ENCODE results near the gene FITM1.

The FITM1 gene

DNA sequence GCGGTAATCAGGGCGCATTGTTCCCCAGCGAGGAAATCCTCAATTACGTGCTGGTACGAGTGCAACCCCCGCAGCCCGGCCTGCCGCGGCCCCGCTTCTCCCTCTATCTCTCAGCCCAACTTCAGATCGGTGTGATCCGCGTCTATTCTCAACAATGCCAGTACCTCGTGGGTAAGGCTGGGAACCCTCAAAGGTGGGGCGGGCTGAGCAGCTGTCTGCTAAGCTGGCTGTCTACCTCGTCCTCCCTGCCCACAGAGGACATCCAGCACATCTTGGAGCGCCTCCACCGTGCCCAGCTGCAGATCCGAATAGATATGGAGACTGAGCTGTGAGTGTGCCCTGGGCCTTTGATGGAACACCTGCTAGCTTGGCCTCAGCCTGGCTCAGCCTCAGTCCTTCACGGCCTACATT, 42.4 kb downstream of the FITM1 start:
- no peaks in the 10 kb centered on the region for H3K27me3 ChIP-seq (ENCODE audit: control insufficient read depth, low read length)
- no peaks in the 10 kb centered on the region for H4K20me1 ChIP-seq (ENCODE audit: control insufficient read depth, insufficient read depth, low read depth, low read length)
- peak overlapping the region; percentile 77 for H3K4me2 ChIP-seq (ENCODE audit: low read length)
- H3F3A ChIP-seq (ENCODE audit: control insufficient read depth, insufficient read depth) = peaks cover 2% of the 10 kb centered on the region; the same call in 1 of the 2 replicates
- no peaks in the 10 kb centered on the region for H3K9me3 ChIP-seq (ENCODE audit: control insufficient read depth, insufficient read depth, low read length)
- no peaks in the 10 kb centered on the region; the same call in 1 of the 2 replicates for H3K79me2 ChIP-seq (ENCODE audit: control insufficient read depth, low read length)
- H3K4me1 ChIP-seq (ENCODE audit: control insufficient read depth, low read length) = peaks cover 22% of the 10 kb centered on the region
- TF ChIP-seq, protein P1, sequence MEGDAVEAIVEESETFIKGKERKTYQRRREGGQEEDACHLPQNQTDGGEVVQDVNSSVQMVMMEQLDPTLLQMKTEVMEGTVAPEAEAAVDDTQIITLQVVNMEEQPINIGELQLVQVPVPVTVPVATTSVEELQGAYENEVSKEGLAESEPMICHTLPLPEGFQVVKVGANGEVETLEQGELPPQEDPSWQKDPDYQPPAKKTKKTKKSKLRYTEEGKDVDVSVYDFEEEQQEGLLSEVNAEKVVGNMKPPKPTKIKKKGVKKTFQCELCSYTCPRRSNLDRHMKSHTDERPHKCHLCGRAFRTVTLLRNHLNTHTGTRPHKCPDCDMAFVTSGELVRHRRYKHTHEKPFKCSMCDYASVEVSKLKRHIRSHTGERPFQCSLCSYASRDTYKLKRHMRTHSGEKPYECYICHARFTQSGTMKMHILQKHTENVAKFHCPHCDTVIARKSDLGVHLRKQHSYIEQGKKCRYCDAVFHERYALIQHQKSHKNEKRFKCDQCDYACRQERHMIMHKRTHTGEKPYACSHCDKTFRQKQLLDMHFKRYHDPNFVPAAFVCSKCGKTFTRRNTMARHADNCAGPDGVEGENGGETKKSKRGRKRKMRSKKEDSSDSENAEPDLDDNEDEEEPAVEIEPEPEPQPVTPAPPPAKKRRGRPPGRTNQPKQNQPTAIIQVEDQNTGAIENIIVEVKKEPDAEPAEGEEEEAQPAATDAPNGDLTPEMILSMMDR (IDR thresholded peaks at IDR 0.05; ENCODE audit: low read depth, low read length, poor library complexity, severe bottlenecking) = no peak
- TF ChIP-seq EZH2phosphoT487 (IDR thresholded peaks at IDR 0.05; ENCODE audit: borderline replicate concordance, low read length) = no peak
- H3K27ac ChIP-seq (ENCODE audit: low read depth, low read length) = no peak overlapping the region
- H3K4me3 ChIP-seq (ENCODE audit: low read length) = peak overlapping the region; percentile 78; the same call in 1 of the 2 replicates
- H3K9me2 ChIP-seq (replicated peaks; ENCODE audit: control insufficient read depth, low read length) = no peaks in the 10 kb centered on the region
- peaks cover 3% of the 10 kb centered on the region; the same call in 1 of the 2 replicates for H3K36me3 ChIP-seq (ENCODE audit: control insufficient read depth, low read length)

DNA sequence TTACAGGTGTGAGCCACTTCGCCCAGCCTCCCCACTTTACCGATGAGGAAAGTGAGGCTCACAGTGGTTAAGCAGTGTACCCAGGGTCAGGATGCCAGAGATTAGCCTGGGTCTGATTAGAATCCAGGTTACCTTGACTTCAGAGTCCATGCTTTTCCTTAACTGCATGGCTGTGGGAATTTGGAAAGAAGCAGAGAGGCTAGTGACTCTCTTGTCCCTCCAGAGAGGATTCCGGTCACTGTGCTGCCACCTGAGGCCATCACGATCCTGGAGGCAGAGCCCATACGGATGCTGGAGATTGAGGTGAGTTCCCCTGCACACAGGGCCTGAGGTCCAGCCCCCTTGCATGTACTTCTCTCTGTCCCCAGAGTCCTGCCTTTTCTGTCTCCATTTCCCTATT, 46.1 kb downstream of the FITM1 start:
- TF ChIP-seq, protein P1 (IDR thresholded peaks at IDR 0.05; ENCODE audit: low read depth, low read length, poor library complexity, severe bottlenecking) = no peak
- H3K36me3 ChIP-seq (ENCODE audit: control insufficient read depth, low read length) = peaks cover 37% of the 10 kb centered on the region
- H3K4me3 ChIP-seq (ENCODE audit: low read length) = no peak overlapping the region

DNA sequence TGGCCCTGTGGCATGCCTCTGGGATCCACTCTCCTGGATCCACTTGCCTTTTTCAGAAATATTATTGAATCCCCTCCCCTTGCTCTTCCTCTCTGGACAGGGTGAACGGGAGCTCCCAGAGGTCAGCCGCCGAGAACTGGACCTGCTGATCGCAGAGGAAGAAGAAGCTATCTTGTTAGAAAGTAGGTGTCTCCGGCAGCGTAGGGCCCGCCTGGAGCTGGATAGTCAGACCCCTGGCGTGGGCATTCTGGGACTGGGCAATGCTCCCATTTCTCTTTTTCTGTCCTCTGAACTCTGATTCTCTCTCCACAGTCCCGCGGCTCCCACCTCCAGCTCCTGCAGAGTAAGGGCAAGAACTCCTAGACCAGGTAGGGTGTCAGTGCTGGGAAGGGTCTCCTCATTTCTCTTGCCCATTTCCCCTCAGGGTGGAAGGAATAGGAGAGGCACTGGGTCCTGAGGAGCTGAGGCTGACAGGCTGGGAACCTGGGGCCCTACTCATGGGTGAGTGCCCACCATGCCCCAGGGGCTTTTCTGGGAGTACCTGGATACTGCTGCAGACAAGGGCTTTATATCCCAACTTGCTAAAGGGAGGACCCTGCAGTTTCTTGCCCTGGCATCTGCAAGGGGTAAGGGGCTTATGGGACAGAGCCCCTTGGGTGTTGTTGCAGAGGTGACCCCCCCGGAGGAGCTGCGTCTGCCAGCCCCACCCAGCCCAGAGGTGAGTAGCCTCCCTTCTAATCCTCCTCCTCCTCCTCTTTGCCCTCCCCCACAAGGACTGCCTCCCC, 46.8 kb downstream of the FITM1 start:
- Histone ChIP-seq H3K27ac (ENCODE audit: low read depth, low read length) (no peak overlapping the region), H3K79me2 (ENCODE audit: control insufficient read depth, low read length) (no peaks in the 10 kb centered on the region; the same call in 1 of the 2 replicates), H3K4me3 (ENCODE audit: low read length) (no peak overlapping the region), H4K20me1 (ENCODE audit: control insufficient read depth, insufficient read depth, low read depth, low read length) (no peaks in the 10 kb centered on the region), H3K4me2 (ENCODE audit: low read length) (no peak overlapping the region), H3K36me3 (ENCODE audit: control insufficient read depth, low read length) (peaks cover 43% of the 10 kb centered on the region), H3K9me3 (ENCODE audit: control insufficient read depth, insufficient read depth, low read length) (no peaks in the 10 kb centered on the region), H3K9me2 (replicated peaks; ENCODE audit: control insufficient read depth, low read length) (no peaks in the 10 kb centered on the region), H3F3A (ENCODE audit: control insufficient read depth, insufficient read depth) (peaks cover 5% of the 10 kb centered on the region; the same call in 1 of the 2 replicates), H3K27me3 (ENCODE audit: control insufficient read depth, low read length) (no peaks in the 10 kb centered on the region), H3K4me1 (ENCODE audit: control insufficient read depth, low read length) (peaks cover 4% of the 10 kb centered on the region)
- TF ChIP-seq, protein P1 (IDR thresholded peaks at IDR 0.05; ENCODE audit: low read depth, low read length, poor library complexity, severe bottlenecking) = no peak
- TF ChIP-seq EZH2phosphoT487 (IDR thresholded peaks at IDR 0.05; ENCODE audit: borderline replicate concordance, low read length) = no peak

More for the DNA sequence above, 46.1 kb downstream of the FITM1 start:
- no peak overlapping the region for H3K27ac ChIP-seq (ENCODE audit: low read depth, low read length)
- H3K27me3 ChIP-seq (ENCODE audit: control insufficient read depth, low read length) = no peaks in the 10 kb centered on the region
- H3K4me2 ChIP-seq (ENCODE audit: low read length) = no peak overlapping the region
- no peaks in the 10 kb centered on the region for H3K9me2 ChIP-seq (replicated peaks; ENCODE audit: control insufficient read depth, low read length)
- H3F3A ChIP-seq (ENCODE audit: control insufficient read depth, insufficient read depth) = peaks cover 5% of the 10 kb centered on the region; the same call in 1 of the 2 replicates
- H4K20me1 ChIP-seq (ENCODE audit: control insufficient read depth, insufficient read depth, low read depth, low read length) = no peaks in the 10 kb centered on the region
- peaks cover 10% of the 10 kb centered on the region for H3K4me1 ChIP-seq (ENCODE audit: control insufficient read depth, low read length)
- H3K9me3 ChIP-seq (ENCODE audit: control insufficient read depth, insufficient read depth, low read length) = no peaks in the 10 kb centered on the region
- no peaks in the 10 kb centered on the region; the same call in 1 of the 2 replicates for H3K79me2 ChIP-seq (ENCODE audit: control insufficient read depth, low read length)

All from DOHH2 (cell line).